Measurements from ENCODE around the gene PPDPF. TPM values are rescaled to one million over a fixed set of nuclear protein-coding genes. Genes with fewer than 3 reads are reported as not detected.
"Not testable (repeated sequence)": the region's sequence is repeated elsewhere in the genome, so short reads cannot be mapped to it uniquely, and the experiment has no call there.

The PPDPF gene
- total RNA-seq, 1 donor = 38.4 TPM

GRCh38 chr20:63568986-63569949 lies 48.7 kb downstream of the PPDPF start:
- no peak for TF ChIP-seq CTCF (IDR thresholded peaks at IDR 0.05; ENCODE audit: insufficient read depth, low read depth, low read length)
- H3K4me3 ChIP-seq (ENCODE audit: low read depth, low read length) = no peak overlapping the region
- DNase-seq (ENCODE audit: low read depth) = no peak

- no peak overlapping the region for H3K4me3 ChIP-seq (ENCODE audit: low read depth, low read length)
- DNase-seq (ENCODE audit: low read depth) = no peak
- no peak for TF ChIP-seq CTCF (IDR thresholded peaks at IDR 0.05; ENCODE audit: insufficient read depth, low read depth, low read length)
Observed at GRCh38 chr20:63570281-63571086, 49.9 kb downstream of the PPDPF start.

GRCh38 chr20:63571087-63571478 lies 50.5 kb downstream of the PPDPF start:
- DNase-seq (ENCODE audit: low read depth); H3K4me3 ChIP-seq (ENCODE audit: low read depth, low read length): not testable (repeated sequence)

Other genes with a start within 250 kb of the PPDPF start
- 85.5 and 109 TPM in 2 replicates for gene ARFGAP1, start 248.0 kb upstream of the PPDPF start, total RNA-seq
- under 0.01 TPM in 1 of 2 replicates, not detected in the other for gene COL20A1, start 227.6 kb upstream of the PPDPF start, total RNA-seq
- gene CHRNA4, start 159.4 kb upstream of the PPDPF start, total RNA-seq = not detected in 2 replicates
- not detected in 2 replicates for gene KCNQ2, start 48.1 kb upstream of the PPDPF start, total RNA-seq
- gene EEF1A2, start 21.7 kb upstream of the PPDPF start, total RNA-seq = under 0.01 and 0.43 TPM in 2 replicates
- gene PTK6, start 16.6 kb downstream of the PPDPF start, total RNA-seq = under 0.01 TPM in 2 replicates
- not detected in 2 replicates for gene SRMS, start 27.0 kb downstream of the PPDPF start, total RNA-seq
- gene FNDC11, start 33.4 kb downstream of the PPDPF start, total RNA-seq = 0.86 and 0.97 TPM in 2 replicates
- 29.0 and 46.6 TPM in 2 replicates for gene HELZ2, start 53.5 kb downstream of the PPDPF start, total RNA-seq
- 9.3 and 10.8 TPM in 2 replicates for gene GMEB2, start 106.3 kb downstream of the PPDPF start, total RNA-seq
- 5.6 and 10.6 TPM in 2 replicates for gene STMN3, start 132.7 kb downstream of the PPDPF start, total RNA-seq
- gene RTEL1, start 137.5 kb downstream of the PPDPF start, total RNA-seq = 11.7 and 14.2 TPM in 2 replicates
- gene TNFRSF6B, start 175.9 kb downstream of the PPDPF start, total RNA-seq = 31.5 and 44.5 TPM in 2 replicates
- 24.2 and 30.3 TPM in 2 replicates for gene ARFRP1, start 187.2 kb downstream of the PPDPF start, total RNA-seq
- gene ZGPAT, start 187.3 kb downstream of the PPDPF start, total RNA-seq = 19.4 and 20.3 TPM in 2 replicates
- gene LIME1, start 215.9 kb downstream of the PPDPF start, total RNA-seq = 3.5 TPM in 2 replicates
- 24.2 and 35.1 TPM in 2 replicates for gene SLC2A4RG, start 219.0 kb downstream of the PPDPF start, total RNA-seq

Measured in fibroblast of villous mesenchyme (primary cell).